Stomach smooth muscle (tissue), 2 donors: Measurements from ENCODE around the gene FHIP2A.
"Not testable (repeated sequence)": the region's sequence is repeated elsewhere in the genome, so short reads cannot be mapped to it uniquely, and the experiment has no call there.

Source experiments
- H3K27ac ChIP-seq: one replicate; pipeline ENCODE4 v1.7.0; 2013; ENCODE audit warnings: mild to moderate bottlenecking, low read length, inconsistent platforms
- H3K27me3 ChIP-seq, 2 donors: one replicate each; pipeline ENCODE4 v1.7.0; 2013; ENCODE audit warnings: low read length in 2 of 2; ENCODE audit not compliant: insufficient read depth in 2 of 2, control insufficient read depth in 1 of 2
- H3K36me3 ChIP-seq, 2 donors: one replicate each; pipeline ENCODE4 v1.7.0; 2013; ENCODE audit warnings: low read length in 2 of 2; ENCODE audit not compliant: control insufficient read depth in 2 of 2, insufficient read depth in 2 of 2
- H3K4me1 ChIP-seq: one replicate; pipeline ENCODE4 v1.7.0; 2013; ENCODE audit warnings: low read length; ENCODE audit not compliant: control insufficient read depth, insufficient read depth
- H3K4me3 ChIP-seq, 2 donors: one replicate each; pipeline ENCODE4 v1.7.0; 2013; ENCODE audit warnings: low read length in 2 of 2
- H3K9ac ChIP-seq, 2 donors: one replicate each; pipeline ENCODE4 v1.7.0; 2013; ENCODE audit warnings: low read length in 2 of 2, mild to moderate bottlenecking in 1 of 2
- H3K9me3 ChIP-seq, 2 donors: one replicate each; pipeline ENCODE4 v1.7.0; 2013; ENCODE audit warnings: low read length in 2 of 2; ENCODE audit not compliant: control insufficient read depth in 2 of 2
- donor health status: healthy.
- donor health status: Pancreatic carcinoma.

The FHIP2A gene

DNA sequence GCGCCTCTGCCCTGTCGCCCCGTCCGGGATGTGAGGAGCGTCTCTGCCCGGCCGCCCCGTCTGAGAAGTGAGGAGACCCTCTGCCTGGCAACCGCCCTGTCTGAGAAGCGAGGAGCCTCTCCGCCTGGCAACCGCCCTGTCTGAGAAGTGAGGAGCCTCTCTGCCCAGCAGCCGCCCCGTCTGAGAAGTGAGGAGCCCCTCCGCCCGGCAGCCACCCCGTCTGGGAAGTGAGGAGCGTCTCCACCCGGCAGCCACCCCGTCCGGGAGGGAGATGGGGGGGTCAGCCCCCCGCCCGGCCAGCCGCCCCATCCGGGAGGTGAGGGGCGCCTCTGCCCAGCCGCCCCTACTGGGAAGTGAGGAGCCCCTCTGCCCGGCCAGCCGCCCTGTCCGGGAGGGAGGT, 34.4 kb upstream of the FHIP2A start:
- not testable (repeated sequence) for H3K9ac ChIP-seq, H3K27me3 ChIP-seq, H3K27ac ChIP-seq, H3K36me3 ChIP-seq, H3K9me3 ChIP-seq, H3K4me3 ChIP-seq, H3K4me1 ChIP-seq

DNA sequence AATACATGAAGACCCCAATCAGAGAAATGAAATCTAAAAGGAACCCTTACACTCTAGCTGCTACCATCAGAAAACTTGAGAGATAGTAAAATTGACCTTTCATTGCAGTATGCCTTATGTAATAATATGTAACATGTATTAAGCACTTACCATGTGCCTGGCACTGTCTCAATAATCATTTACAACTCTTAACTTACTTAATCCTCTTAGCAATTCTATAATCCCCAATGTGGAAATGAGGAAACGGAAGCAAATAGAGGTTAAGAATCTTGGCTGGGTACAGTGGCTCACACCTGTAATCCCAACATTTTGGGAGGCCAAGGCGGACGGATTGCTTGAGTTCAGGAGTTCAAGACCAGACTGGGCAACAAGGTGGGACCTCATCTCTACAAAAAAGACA, 29.8 kb upstream of the FHIP2A start:
- H3K27me3 ChIP-seq = no peaks in the 10 kb centered on the region

DNA sequence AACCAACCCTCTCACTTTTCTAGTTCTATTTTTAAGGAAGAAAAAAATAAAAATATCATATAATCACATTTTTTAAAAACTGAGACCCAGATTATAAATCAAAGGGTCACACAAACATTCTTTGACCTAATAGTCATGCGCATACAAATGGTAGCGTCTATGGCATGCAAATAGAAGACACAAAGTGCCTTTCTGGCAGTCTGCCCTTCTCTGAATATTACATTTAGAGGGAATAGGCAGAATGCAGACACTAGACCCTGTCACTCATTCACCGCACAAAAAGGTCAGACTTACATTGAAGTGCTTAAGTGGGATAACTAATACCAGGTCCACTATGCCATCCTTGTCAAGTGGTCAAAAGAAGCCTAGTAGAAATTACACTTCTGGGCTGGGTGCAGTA, 26.5 kb upstream of the FHIP2A start:
- Histone ChIP-seq H3K36me3 (no peaks in the 10 kb centered on the region), H3K4me1 (no peaks in the 10 kb centered on the region), H3K4me3 (no peak overlapping the region), H3K27ac (no peak overlapping the region), H3K27me3 (no peaks in the 10 kb centered on the region), H3K9ac (no peak overlapping the region), H3K9me3 (no peaks in the 10 kb centered on the region)

More for the DNA sequence above, 29.8 kb upstream of the FHIP2A start:
- Histone ChIP-seq H3K4me3 (no peak overlapping the region), H3K4me1 (no peaks in the 10 kb centered on the region), H3K36me3 (no peaks in the 10 kb centered on the region), H3K27ac (no peak overlapping the region), H3K9ac (no peak overlapping the region), H3K9me3 (no peaks in the 10 kb centered on the region)

DNA sequence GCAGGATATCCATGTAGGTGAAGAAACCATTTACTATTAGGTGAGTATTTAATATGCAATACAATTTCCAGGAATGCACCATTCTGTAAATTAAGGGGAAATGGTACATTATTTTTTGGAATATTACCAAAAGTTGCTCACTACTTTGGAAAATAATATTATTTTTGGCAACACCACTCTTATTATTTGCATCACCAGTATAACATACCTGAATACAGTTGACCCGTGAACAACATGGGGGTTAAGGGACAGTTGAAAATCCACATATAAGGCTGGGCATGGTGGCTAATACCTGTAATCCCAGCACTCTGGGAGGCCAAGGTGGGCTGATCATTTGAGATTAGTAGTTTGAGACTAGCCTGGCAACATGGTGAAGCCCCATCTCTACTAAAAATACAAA, 21.2 kb upstream of the FHIP2A start:
- Histone ChIP-seq H3K4me1 (no peaks in the 10 kb centered on the region), H3K9ac (no peak overlapping the region), H3K27me3 (no peaks in the 10 kb centered on the region), H3K4me3 (no peak overlapping the region), H3K27ac (no peak overlapping the region), H3K9me3 (no peaks in the 10 kb centered on the region), H3K36me3 (no peaks in the 10 kb centered on the region)

DNA sequence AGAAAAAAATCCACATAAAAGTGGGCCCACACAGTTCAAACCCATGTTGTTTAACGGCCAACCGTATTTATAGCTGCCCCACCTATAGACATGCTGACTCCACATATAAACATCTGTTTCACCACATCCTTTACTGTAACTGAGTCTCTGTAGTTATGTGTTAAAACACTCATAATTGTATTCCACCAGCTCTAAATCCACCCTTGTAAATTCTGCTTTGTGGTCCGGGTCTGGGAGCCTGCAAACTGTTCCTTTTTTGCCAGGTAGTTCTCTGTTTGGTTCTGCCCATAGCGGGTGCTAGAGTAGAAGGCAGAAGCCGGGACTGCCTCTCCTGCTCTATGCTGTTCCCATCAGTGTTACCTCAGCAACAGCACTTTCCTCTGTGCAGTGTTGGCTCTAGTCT, 20.2 kb upstream of the FHIP2A start:
- Histone ChIP-seq H3K27me3 (no peaks in the 10 kb centered on the region), H3K36me3 (no peaks in the 10 kb centered on the region), H3K9ac (no peak overlapping the region), H3K4me1 (no peaks in the 10 kb centered on the region), H3K27ac (no peak overlapping the region), H3K9me3 (no peaks in the 10 kb centered on the region), H3K4me3 (no peak overlapping the region)

DNA sequence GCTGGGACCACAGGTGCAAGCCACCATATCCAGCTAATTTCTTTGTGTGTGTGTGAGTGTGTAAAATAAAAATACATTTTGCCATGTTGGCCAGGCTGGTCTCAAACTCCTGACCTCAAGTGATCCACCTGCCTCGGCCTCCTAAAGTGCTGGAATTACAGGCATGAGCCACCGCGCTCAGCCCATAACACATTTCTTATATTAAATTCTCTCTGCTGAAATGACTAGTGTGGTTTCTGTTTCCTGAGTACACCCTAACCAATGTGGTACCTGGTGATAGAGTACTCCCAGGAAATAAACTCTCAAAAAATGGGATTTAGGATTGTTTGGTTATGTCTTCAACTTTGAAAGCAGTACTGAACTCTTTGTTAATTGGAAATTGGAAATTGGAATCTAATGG, 19.4 kb upstream of the FHIP2A start:
- Histone ChIP-seq H3K4me3 (no peak overlapping the region), H3K4me1 (no peaks in the 10 kb centered on the region), H3K36me3 (no peaks in the 10 kb centered on the region), H3K27ac (no peak overlapping the region), H3K27me3 (no peaks in the 10 kb centered on the region), H3K9ac (no peak overlapping the region), H3K9me3 (no peaks in the 10 kb centered on the region)

DNA sequence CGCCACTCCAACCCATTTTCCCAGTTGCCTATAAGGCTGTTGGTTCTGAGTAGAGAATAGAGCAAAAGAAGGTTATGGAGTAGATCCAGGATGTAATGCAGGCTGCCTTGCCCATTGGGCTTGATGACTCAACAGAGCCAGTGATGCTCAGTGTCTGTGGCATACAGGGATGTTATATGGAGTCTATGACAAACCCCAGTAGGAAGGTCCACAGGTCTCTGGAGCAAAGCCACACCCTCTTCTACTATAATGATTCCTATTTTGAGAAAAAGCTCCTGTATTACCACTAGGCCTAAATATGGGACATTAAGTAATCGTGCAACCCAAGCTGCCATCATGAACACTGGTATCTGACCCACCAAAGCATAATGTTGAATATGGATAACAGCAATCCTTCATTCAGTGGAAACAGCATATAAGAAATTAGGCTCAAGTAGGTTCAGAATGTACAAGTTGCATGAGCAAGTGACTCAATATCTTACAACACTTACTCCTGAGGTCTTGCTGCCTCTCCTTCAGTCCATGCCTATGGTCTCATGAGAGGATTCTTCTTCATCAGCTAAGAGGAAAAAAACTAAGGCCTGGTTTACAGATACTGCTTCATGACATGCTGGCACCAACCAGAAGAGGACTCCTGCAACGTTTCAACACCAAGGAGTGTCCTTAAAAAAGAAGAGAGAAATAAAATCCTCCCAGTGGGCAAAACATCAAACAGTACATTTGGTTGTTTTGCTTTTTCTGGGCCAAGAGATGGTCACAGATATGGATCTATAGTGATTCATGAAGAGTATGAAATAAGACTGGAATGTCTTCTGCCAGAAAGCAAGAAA, 14.8 kb upstream of the FHIP2A start:
- H3K36me3 ChIP-seq = no peaks in the 10 kb centered on the region
- H3K9ac ChIP-seq = no peak overlapping the region
- H3K9me3 ChIP-seq = no peaks in the 10 kb centered on the region
- H3K4me3 ChIP-seq = no peak overlapping the region
- H3K4me1 ChIP-seq = no peaks in the 10 kb centered on the region
- no peaks in the 10 kb centered on the region for H3K27me3 ChIP-seq
- no peak overlapping the region for H3K27ac ChIP-seq

DNA sequence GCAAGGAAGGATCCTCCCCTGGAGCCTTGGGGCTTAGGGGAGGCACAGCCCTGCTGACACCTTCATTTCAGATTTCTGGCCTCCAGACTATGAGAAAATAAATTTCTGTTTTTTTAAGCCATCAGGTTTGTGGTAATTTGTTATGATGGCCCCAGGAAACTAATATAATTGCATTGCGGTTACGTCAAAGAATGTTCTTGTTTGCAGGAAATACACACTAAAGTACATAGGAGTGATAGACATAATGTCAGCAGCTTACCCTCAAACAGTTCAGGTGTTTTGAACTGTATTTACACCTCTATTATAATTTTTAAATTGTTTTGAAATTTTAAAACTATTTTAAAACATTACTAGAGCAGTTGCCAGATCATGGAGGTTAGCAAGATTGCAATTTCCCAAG, 12.6 kb upstream of the FHIP2A start:
- H3K27ac ChIP-seq = no peak overlapping the region
- H3K4me1 ChIP-seq = no peaks in the 10 kb centered on the region
- no peaks in the 10 kb centered on the region for H3K27me3 ChIP-seq

DNA sequence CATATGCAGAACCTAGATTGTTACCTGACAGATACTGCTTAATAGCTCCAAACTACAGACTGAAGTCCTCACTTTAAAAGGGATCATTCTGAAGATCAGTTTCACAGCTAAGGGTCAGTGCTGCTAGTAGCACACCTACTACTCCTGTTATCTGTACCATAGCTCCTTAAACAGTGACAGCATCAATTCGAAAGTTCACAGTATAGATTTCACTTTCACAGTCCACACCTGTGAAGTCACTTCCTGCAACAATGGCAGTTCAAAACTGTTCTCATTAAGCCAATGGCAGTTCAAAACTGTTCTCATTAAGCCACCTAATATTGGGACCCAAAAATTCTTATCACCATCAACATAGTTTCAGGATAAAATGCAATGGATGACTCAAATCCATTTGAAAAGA, 10.7 kb upstream of the FHIP2A start:
- Histone ChIP-seq H3K4me3 (no peak overlapping the region), H3K9ac (no peak overlapping the region), H3K9me3 (no peaks in the 10 kb centered on the region)

More for the DNA sequence above, 12.6 kb upstream of the FHIP2A start:
- no peak overlapping the region for H3K4me3 ChIP-seq
- H3K9me3 ChIP-seq = no peaks in the 10 kb centered on the region
- H3K36me3 ChIP-seq = no peaks in the 10 kb centered on the region
- no peak overlapping the region for H3K9ac ChIP-seq

DNA sequence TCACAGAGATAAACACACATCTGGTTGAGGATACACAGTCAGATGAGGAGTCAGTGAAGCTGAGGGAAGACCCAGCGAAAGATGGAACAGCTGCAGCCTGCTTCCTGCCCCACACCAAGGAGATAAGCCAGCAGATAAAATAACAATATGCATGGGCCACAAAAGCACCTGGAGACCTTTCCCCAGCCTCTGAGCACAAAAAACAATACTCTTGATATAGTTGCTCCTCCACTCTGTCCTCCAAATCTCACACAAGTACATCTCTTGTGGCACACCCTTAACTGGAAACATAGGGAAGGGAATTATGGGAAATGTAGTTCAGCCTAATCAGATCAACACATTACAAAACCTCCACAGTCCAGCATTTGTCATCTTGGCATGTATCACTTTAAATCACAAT, 9.7 kb upstream of the FHIP2A start:
- Histone ChIP-seq H3K4me3 (no peak overlapping the region), H3K27me3 (no peaks in the 10 kb centered on the region), H3K9ac (no peak overlapping the region), H3K36me3 (no peaks in the 10 kb centered on the region), H3K4me1 (no peaks in the 10 kb centered on the region), H3K27ac (no peak overlapping the region), H3K9me3 (no peaks in the 10 kb centered on the region)

More for the DNA sequence above, 10.7 kb upstream of the FHIP2A start:
- H3K4me1 ChIP-seq = no peaks in the 10 kb centered on the region
- H3K36me3 ChIP-seq = no peaks in the 10 kb centered on the region
- H3K27me3 ChIP-seq = no peaks in the 10 kb centered on the region
- no peak overlapping the region for H3K27ac ChIP-seq

DNA sequence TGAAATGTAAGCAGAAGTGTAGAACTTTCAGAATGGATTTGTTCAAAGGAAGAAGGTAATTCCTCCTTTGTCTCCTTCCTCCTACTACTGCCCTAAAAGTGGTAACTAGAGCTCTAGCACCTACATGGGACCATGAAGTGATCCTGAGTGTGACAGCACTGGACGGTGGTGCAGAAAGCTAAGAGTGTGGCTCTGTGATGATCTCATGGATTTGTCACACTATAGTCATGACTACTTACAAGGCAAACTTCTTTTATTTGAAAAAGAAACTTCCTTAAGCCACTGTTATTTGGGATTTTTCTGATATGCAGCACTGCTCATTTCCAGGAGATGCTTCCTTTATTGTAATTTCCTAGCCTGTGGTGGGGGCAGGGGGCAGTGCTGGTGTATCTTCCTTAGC, 5.8 kb upstream of the FHIP2A start:
- no peak overlapping the region for H3K9ac ChIP-seq
- H3K27me3 ChIP-seq = no peaks in the 10 kb centered on the region
- no peaks in the 10 kb centered on the region for H3K4me1 ChIP-seq
- H3K27ac ChIP-seq = no peak overlapping the region
- H3K36me3 ChIP-seq = no peaks in the 10 kb centered on the region
- no peaks in the 10 kb centered on the region for H3K9me3 ChIP-seq
- H3K4me3 ChIP-seq = no peak overlapping the region
